ENCODE data around the gene MEMO1. TPM values are rescaled to one million over a fixed set of nuclear protein-coding genes. Genes with fewer than 3 reads are reported as not detected.
"Not testable (repeated sequence)": the region's sequence is repeated elsewhere in the genome, so short reads cannot be mapped to it uniquely, and the experiment has no call there.

The MEMO1 gene
- total RNA-seq, 1 donor from 2014 or later: 32.9 TPM

DNA sequence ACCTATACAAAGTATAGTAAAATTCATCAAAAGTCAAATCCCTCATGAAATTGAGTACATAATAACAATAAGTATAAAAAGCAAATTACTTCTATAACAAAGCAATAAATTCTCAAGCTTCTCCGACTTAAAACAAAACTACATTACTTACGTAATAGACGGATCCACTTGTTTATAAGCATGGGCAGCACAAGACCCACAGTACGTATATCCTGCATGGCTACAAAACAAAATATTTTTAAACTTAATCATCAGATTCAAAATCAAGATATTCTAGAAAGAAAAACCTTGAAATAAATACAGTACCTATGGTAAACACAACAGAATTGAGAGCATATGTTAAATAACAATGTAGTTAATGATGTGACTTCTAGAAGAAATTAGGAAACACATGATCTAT, 78.9 kb downstream of the MEMO1 start:
- ATAC-seq (no peak), DNase-seq (ENCODE audit: low spot score) (no peak)
- intact Hi-C loops (cut with DNase I): no loop called here

DNA sequence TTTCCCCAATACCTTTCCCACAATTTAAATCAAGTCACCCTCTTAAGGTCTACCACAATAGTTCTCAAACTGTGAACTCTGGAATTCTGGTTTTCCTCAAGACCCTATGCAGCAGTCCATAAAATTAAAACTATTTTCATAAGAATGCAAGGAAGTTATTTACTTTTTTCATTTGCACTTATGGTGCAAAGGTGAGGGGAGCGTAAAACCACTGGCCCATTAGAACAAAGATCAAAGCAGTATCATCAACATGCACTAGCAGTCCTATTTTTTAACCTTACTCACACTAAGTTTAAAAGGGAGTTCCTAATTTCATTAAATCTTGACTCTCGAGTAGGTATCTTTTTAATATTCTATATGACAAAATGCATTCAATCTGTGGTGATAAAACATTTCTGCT, 85.3 kb downstream of the MEMO1 start:
- intact Hi-C loops (cut with DNase I): no loop called here
- ATAC-seq (no peak), DNase-seq (ENCODE audit: low spot score) (no peak)

DNA sequence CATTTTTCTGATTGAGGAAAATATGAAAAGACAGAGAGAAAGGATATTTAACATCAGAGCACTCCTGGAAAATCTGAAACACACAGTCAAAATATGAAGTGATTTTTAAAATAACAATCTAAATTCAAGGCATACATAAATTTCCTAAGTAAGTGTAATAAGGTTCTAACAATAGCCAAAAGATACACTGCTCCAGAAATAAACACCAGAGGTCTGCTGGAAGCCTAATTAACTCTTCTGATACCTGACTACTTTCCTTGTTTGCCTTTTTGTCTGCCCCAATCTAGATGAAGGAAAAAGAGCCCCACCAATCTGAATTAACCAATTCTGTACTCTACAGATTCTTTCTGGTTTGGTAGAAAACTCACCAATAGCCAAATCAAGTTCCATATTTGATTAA, 87.1 kb downstream of the MEMO1 start:
- DNase-seq (ENCODE audit: low spot score) (no peak), ATAC-seq (no peak)
- intact Hi-C loops (cut with DNase I): no loop called here

DNA sequence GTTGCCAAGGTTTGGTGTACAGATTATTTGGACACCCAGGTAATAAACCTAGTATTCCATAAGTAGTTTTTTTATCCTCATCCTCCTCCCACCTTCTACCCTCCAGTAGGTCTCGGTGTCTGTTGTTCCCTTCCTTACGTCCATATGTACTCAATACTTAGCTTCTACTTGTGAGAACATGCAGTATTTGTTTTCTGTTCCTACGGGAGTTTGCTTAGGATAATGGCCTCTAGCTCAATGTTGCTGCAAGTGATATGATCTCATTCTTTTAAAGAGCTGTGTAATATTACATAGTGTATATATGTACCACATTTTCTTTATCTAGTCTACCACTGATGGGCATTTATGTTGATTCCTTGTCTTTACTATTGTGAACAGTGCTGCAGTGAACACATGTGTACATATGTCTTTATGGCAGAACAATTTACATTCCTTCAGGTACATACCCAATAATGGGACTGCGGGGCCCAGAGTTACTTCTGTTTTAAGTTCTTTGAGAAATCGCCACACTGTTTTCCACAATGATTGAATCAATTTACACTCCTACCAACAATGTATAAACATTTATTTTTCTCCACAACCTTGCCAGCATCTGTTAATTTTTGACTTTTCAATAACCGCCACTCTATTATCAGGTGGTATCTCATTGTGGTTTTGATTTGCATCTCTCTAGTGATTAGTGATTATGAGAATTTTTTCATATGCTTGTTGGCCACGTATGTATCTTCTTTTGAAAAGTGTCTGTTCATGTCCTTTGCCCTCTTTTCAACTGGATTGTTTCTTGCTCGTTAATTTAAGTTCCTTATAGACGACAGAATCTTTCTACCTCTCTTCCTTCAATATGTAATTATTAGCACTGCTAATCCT, 88.0 kb downstream of the MEMO1 start:
- intact Hi-C loops (cut with DNase I): no loop called here
- DNase-seq (ENCODE audit: low spot score) (no peak), ATAC-seq (no peak)

DNA sequence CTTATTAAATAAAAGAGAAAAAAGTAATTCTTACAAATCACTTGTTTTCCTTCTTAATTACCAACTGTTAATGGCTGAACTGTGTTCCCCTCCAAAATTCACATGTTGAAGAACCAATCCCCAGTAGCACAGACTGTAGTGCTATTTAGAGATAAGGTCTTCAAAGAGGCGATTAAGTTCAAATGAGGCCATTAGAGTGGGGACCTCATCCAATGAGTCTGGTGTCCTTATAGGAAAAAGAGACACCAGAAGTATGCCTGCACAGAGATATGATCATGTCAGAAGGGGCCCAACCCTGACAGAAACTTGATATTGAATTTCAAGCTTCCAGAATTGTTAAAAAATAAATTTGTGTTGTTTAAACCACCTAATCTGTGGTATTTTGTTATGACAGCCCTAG, 89.8 kb downstream of the MEMO1 start:
- intact Hi-C loops (cut with DNase I): no loop called here
- DNase-seq (ENCODE audit: low spot score) (no peak), ATAC-seq (no peak)

DNA sequence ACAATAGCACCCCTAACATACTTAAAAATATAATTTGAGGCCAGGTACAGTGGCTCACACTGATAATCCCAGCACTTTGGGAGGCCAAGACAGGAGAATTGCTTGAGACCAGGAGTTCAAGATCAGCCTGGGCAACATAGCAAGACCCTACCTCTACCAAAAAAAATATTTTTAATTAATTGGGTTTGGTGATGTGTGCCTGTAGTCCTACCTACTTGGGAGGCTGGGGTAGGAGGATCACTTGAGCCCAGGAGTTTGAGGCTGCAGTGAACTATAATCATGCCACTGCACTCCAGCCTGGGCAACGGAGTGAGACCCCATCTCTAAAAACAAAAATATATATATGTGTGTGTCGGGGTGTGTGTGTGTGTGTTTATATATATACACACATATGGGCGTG, 91.3 kb downstream of the MEMO1 start:
- DNase-seq (ENCODE audit: low spot score) (no peak), ATAC-seq (no peak)
- intact Hi-C loops (cut with DNase I): no loop called here

DNA sequence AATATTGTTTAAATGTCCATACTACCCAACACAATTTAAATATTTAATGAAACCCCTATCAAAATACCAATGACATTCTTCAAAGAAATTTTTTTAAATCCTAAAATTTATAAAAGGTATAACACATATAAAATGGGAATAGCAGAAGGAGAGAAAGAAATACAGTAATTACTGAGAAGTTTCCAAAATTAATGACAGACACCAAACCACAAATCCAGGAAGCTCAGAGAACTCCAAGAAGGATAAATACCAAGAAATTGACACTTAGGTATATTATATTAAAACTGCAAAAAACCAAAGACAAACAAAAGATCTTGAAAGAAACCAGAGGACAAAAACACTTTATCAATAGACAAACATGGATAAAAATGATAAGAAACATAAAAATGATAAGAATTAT, 101.1 kb downstream of the MEMO1 start:
- DNase-seq (ENCODE audit: low spot score) (no peak), ATAC-seq (no peak)
- intact Hi-C loops (cut with DNase I): no loop called here

DNA sequence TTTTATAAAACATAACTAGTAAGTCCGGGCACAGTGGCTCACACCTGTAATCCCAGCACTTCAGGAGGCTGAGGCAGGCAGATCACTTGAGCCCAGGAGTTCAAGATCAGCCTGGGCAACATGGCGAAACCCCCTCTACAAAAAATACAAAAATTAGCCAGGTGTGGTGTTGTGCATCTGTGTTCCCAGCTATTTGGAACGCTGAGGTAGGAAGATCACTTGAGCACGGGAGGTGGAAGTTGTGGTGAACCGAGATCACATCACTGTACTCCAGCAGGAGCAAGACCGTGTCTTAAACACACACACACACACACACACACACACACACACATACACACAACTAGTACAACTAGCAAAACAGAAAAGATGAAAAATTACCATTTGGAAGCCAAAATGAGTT, 103.3 kb downstream of the MEMO1 start:
- intact Hi-C loops (cut with DNase I); DNase-seq (ENCODE audit: low spot score); ATAC-seq: not testable (repeated sequence)

DNA sequence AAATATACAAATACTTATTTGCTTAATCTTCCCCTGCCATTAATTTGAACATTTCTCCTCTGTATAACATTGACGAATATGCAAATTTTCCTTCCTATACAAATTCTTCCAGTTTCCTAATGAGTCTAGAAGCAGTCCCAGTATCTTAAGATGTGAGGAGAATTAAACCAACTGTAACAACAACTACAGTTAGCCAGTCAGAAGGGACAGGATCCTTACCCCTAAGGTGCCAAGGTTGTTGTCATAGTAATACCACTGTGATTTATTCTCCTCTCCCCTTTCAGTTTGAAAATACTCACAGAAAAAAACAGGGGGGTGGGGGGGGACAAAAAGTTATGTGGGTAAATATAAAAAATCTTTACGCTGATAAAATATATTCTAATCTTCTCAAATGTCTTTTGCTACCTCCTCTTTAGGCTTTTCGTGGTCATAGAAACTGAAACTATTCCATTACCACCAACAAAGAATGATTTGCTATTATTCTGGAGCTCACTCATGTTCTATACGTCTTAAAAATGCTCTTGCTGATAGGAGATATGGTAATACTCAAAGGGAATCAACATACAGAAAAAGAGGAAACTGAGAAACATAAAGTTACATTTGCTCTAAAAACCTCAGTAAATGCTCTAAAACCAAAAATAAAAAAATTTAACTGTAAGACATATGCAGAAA, 107.6 kb downstream of the MEMO1 start:
- ATAC-seq: no peak
- intact Hi-C loops (cut with DNase I): no loop called here

DNA sequence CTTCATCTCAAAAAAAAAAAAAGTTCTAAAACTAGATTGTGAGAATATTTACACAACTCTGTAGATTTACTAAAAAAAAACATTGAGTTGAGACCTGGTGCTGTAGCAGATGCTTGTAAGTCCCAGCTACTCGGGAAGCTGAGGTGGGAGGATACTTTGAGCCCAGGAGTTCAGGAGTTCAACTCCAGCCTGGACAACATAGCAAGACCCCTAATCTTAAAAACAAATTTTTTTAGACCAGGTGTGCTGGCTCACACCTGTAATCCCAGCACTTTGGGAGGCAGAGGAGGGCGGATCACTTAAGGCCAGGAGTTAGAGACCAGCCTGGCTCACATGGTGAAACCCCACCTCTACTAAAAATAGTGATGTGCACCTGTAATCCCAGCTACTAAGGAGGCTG, 108.9 kb downstream of the MEMO1 start:
- ATAC-seq: no peak
- DNase-seq (ENCODE audit: low spot score): no peak
- intact Hi-C loops (cut with DNase I): no loop called here

More for the DNA sequence above, 107.6 kb downstream of the MEMO1 start:
- no peak for DNase-seq (ENCODE audit: low spot score)

DNA sequence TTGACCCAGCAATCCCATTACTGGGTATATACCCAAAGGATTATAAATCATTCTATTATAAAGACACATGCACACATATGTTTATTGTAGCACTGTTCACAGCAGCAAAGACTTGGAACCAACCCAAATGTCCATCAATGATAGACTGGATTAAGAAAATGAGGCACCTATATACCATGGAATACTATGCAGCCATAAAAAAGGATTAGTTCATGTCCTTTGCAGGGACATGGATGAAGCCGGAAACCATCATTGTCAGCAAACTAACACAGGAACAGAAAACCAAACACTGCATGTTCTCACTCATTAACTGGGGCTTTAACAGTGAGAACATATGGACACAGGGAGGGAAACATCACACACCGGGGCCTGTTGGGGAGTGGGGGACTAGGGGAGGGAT, 110.7 kb downstream of the MEMO1 start:
- DNase-seq (ENCODE audit: low spot score); ATAC-seq; intact Hi-C loops (cut with DNase I): not testable (repeated sequence)

DNA sequence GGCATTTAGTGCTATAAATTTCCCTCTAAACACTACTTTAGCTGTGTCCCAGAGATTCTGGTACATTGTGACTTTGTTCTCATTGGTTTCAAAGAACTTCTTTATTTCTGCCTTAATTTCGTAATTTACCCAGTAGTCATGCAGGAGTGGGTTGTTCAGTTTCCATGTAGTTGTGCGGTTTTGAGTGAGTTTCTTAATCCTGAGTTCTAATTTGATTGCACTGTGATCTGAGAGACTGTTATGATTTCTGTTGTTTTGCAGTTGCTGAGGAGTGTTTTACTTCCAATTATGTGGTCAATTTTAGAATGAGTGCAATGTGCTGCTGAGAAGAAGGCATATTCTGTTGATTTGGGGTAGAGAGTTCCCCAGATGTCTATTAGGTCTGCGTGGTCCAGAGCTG, 112.5 kb downstream of the MEMO1 start:
- intact Hi-C loops (cut with DNase I); ATAC-seq: not testable (repeated sequence)

DNA sequence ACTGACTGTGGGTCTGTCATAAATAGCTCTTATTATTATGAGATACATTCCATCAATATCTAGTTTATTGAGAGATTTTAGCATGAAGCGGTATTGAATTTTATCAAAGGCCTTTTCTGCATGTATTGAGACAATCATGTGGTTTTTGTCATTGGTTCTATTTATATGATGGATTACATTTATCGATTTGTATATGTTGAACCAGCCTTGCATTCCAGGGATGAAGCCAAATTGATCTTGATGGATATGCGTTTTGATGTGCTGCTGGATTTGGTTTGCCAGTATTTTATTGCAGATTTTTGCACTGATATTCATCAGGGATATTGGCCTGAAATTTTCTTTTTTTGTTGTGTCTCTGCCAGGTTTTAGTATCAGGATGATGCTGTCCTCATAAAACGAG, 113.5 kb downstream of the MEMO1 start:
- intact Hi-C loops (cut with DNase I); DNase-seq (ENCODE audit: low spot score); ATAC-seq: not testable (repeated sequence)

More for the DNA sequence above, 112.5 kb downstream of the MEMO1 start:
- DNase-seq (ENCODE audit: low spot score): not testable (repeated sequence)

DNA sequence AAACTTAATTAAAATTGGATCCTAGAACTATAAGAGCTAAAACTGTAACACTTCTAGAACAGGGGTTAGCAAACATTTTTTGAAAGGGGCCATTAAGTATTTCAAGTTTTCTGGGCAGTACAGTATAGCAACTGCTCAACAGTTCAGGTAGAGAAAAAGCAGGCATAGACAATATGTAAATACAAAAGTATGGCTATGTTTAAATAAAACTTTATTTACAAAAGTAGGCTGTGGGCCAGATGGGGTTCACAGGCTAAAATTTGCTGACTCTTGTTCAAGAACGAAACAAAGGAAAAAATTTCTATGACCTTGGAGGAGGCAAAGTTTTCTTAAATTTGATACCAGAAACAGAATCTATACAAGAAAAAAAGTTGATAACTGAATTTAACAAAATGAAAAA, 114.5 kb downstream of the MEMO1 start:
- DNase-seq (ENCODE audit: low spot score): no peak
- ATAC-seq: no peak
- intact Hi-C loops (cut with DNase I): no loop called here

DNA sequence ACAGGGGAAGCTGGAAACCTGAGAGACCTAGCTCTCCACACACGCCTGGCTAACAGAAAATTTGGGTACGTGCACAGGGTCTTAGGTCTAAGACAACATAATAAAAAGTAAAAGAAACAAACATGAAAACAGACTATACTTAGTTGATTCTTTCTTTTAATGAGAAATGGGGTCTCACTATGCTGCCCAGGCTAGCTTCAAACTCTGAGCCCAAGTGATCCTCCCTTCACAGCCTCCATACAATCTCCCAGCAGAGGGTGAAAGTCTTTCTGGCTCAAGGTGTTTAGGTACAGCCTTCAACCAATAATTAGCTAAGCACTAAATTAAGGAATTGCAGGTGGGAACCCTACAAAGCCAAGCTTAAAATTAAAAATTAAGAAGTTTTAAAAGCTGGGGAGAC, 116.2 kb downstream of the MEMO1 start:
- intact Hi-C loops (cut with DNase I): no loop called here
- no peak for DNase-seq (ENCODE audit: low spot score)
- ATAC-seq: no peak

DNA sequence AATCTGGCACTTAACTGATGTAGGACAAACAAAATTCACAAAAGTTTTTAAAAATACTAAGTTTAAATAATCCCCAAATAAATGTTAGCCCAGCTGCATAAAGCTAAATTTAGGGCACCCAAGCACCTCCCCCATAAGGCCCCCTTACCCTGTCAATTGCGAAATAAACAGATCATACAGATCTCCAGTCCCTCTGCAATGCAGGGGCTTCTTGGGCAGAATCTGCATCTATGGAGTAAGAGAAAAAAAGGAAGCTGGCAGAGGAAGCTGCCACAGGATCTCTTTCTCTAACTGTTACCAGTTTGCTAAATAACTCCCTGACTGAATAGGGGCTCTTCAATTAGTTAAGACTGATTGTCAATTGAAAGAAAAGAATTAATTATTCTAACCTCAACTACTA, 117.7 kb downstream of the MEMO1 start:
- ATAC-seq (no peak), DNase-seq (ENCODE audit: low spot score) (no peak)
- intact Hi-C loops (cut with DNase I): no loop called here

DNA sequence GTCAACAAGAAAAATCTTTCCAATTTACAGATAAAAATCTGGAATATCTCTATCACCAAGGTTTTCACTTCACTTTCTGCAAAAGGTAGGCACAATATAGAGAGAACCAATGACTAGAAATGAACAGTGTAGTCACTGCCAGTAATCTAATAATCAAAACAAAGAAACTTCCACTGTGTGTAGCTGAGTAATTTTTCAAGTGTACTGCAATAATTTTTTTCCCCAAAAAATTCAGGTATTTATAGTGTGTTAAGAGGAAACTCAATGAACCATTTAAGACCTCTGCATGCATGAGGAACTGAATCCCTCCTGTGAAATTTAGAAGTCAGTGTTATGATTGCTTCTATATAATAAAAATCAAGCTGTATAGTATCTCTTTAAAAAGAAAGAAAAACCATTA, 121.8 kb downstream of the MEMO1 start:
- DNase-seq (ENCODE audit: low spot score) (no peak), ATAC-seq (no peak)
- intact Hi-C loops (cut with DNase I): no loop called here

DNA sequence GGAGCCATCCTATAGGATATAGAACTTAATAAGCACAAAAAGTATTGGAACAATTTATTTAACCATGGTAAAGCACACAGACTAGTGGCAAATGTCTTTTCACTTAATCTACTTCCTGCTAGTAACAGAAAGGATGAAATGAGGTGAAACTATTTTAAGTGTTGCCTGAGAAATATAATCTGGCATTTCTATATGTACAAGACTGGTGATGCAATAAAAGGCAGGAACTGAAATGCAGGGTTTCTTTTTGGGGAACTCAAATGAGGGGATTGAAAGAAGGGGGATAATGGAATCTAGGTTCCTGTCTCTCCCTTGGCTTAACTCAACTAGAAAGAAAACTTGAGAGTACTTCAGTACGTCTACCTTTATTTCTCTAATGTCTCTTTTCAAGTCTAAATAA, 122.3 kb downstream of the MEMO1 start:
- intact Hi-C loops (cut with DNase I): no loop called here
- DNase-seq (ENCODE audit: low spot score): no peak
- ATAC-seq: no peak

DNA sequence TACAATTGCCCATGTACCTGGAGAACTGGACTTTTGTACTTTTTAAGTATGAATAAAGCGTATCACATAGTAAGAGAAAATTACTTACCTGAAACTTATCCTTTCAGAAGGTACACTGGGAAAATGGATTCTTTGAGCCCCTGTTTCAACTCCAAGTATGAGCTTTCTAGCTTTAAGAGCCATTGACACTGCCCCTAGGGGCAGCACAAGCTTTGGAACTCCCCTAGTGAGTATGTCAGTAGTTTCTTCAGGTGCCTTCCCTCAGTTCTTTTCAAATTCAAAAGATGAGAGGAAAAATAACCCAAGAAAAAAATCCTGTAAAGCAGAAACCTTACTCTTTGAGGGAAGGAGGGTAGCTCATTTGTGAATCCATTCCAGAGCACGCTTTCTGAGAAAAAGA, 124.1 kb downstream of the MEMO1 start:
- ATAC-seq (no peak), DNase-seq (ENCODE audit: low spot score) (no peak)
- intact Hi-C loops (cut with DNase I): no loop called here

DNA sequence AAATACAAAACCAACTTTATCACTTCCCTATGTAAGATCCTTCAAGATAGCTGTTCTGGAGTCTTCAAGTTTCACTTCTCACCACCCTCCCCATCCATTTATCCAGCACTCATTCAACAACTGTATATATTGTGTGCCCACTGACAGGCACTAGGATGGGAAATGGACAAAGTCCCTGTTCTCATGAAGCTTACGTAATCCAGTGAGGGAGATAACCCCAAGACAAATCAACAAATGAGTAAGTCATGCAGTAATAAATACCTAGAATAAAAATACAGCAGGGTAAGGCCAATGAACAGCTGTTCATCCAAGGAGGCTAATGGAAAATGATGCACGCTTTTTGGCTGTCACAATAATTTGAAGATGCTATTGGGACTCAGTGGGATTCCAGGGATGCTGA, 133.8 kb downstream of the MEMO1 start:
- no peak for ATAC-seq
- intact Hi-C loops (cut with DNase I): no loop called here

DNA sequence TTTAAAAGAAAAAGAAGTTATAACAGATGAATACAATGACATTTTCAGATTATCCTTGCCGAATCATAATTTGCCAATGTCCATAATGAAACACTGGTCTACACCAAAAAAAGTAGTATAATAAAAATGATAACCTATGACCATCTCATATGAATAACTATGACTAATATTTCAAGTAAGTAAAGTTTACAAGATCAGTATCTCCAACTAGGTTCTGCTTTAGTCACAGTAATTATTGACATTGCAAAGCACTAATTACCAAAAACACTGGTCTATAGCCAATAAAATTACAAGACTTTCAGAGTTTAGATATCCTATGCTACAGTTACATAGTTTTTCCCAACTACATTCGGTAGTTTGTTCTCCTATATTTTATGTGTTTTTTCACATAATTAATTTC, 136.7 kb downstream of the MEMO1 start:
- DNase-seq (ENCODE audit: low spot score) (no peak), ATAC-seq (no peak)
- intact Hi-C loops (cut with DNase I): no loop called here

More for the DNA sequence above, 133.8 kb downstream of the MEMO1 start:
- DNase-seq (ENCODE audit: low spot score): no peak
